ENCODE results near the gene PRSS27. TPM values are rescaled to one million over a fixed set of nuclear protein-coding genes. Genes with fewer than 3 reads are reported as not detected.

Gene PRSS27
- polyA plus RNA-seq, 1 of the 3 experiments (the other 2 are of a cell fraction), result 7.7 TPM

DNA sequence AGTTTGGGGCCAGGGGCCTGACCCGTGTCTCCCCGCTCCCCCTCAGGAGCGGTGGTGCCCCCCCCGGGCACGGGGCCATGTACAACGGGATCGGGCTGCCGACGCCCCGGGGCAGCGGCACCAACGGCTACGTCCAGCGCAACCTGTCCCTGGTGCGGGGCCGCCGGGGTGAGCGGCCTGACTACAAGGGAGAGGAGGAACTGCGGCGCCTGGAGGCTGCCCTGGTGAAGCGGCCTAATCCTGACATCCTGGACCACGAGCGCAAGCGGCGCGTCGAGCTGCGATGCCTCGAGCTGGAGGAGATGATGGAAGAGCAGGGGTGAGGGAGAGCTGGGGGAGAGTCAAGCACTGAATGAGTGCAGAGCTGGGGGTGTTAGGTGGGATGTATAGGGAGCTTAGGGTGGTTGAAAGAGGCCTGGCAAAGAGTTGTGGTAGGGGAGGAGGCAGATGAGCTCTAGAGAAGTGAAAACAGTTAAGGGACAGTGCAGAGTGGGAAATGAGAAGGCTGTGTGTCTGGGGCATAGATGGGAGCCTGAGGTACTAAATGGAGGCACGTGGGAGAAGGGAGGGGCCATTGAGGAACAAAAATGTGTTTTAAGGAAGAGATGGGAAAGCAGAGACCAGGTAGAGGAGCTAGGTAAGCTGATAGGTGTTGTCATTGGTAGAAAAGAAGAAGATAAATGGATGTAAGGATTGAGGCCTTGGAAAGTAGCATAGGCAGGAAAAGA is 36.4 kb upstream of the PRSS27 start:
- ChIA-PET POLR2A (interaction anchor here (1.1 kb wide), 1 partner anchor 13 kb away, joined by 4 read pairs; no protein-coding TSS in a partner anchor), CTCF (no interaction called here)
- no peak overlapping the region for H3K4me3 ChIP-seq (ENCODE audit: low read depth in 2 of 2, low read length in 1 of 2)
- peaks cover 5% of the 10 kb centered on the region for H3F3A ChIP-seq (replicated peaks; ENCODE audit: insufficient read depth)
- no peak for TF ChIP-seq REST (IDR thresholded peaks at IDR 0.05; ENCODE audit: low read depth, low read length)
- TF ChIP-seq CHD2 (IDR thresholded peaks at IDR 0.05; ENCODE audit: low read length, partially characterized antibody), result no peak
- H3K9ac ChIP-seq, result no peak overlapping the region
- H4K20me1 ChIP-seq (ENCODE audit: insufficient read depth), result peaks cover 84% of the 10 kb centered on the region
- no peak overlapping the region for H3K4me2 ChIP-seq
- peaks cover 54 to 59% of the 10 kb centered on the region in 2 experiments for H3K36me3 ChIP-seq (replicated peaks in 1 of 2; ENCODE audit: control insufficient read depth in 1 of 2, insufficient read depth in 2 of 2, low read length in 1 of 2)
- no peak overlapping the region; a peak in 1 of 4 replicates for H3K27ac ChIP-seq (ENCODE audit: low read depth in 2 of 2, low read length in 1 of 2)
- no peaks in the 10 kb centered on the region for H3K9me3 ChIP-seq
- peaks cover 88% of the 10 kb centered on the region for H3K79me2 ChIP-seq (ENCODE audit: insufficient read depth)
- H2AFZ ChIP-seq (ENCODE audit: low read depth), result no peak overlapping the region
- no peak for DNase-seq
- H3K4me1 ChIP-seq (ENCODE audit: control insufficient read depth in 1 of 2, insufficient read depth in 2 of 2, low read depth in 1 of 2, low read length in 1 of 2), result peaks cover 12 to 17% of the 10 kb centered on the region in 2 experiments; a peak in 3 of 4 replicates
- no peaks in the 10 kb centered on the region for H3K27me3 ChIP-seq (ENCODE audit: insufficient read depth)
- WGBS (ENCODE audit: low lambda C conversion rate), result 89% methylated on average over 14 of the region's 30 CpGs
- H3K9me2 ChIP-seq, result no peaks in the 10 kb centered on the region

- peaks cover 84% of the 10 kb centered on the region for H3K79me2 ChIP-seq (ENCODE audit: insufficient read depth)
- H3F3A ChIP-seq (replicated peaks; ENCODE audit: insufficient read depth), result peaks cover 5% of the 10 kb centered on the region
- TF ChIP-seq USF2 (IDR thresholded peaks at IDR 0.05; ENCODE audit: borderline replicate concordance, low read depth, low read length), result no peak
- TF ChIP-seq, protein P1, sequence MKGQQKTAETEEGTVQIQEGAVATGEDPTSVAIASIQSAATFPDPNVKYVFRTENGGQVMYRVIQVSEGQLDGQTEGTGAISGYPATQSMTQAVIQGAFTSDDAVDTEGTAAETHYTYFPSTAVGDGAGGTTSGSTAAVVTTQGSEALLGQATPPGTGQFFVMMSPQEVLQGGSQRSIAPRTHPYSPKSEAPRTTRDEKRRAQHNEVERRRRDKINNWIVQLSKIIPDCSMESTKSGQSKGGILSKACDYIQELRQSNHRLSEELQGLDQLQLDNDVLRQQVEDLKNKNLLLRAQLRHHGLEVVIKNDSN (IDR thresholded peaks at IDR 0.05; ENCODE audit: borderline replicate concordance, low read depth), result no peak
- TF ChIP-seq MEF2A (IDR thresholded peaks at IDR 0.05; ENCODE audit: borderline replicate concordance, low read depth), result no peak
- TF ChIP-seq JUND (IDR thresholded peaks at IDR 0.05), result no peak
- TF ChIP-seq, protein P2, sequence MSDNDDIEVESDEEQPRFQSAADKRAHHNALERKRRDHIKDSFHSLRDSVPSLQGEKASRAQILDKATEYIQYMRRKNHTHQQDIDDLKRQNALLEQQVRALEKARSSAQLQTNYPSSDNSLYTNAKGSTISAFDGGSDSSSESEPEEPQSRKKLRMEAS (IDR thresholded peaks at IDR 0.05; ENCODE audit: low read depth), result no peak
- no peaks in the 10 kb centered on the region for H3K9me2 ChIP-seq
- peaks cover 72% of the 10 kb centered on the region for H4K20me1 ChIP-seq (ENCODE audit: insufficient read depth)
- H3K9me3 ChIP-seq, result no peaks in the 10 kb centered on the region
- ChIA-PET POLR2A (no interaction called here), CTCF (interaction anchor here (0.7 kb wide), 1 partner anchor 699 kb away, joined by 3 read pairs; no protein-coding TSS in a partner anchor)
- H3K4me3 ChIP-seq (ENCODE audit: low read depth in 2 of 2, low read length in 1 of 2), result peak overlapping the region in 1 of 2 experiments; percentile 98; a peak in 1 of 4 replicates
- WGBS (ENCODE audit: low lambda C conversion rate), result 54% methylated on average over 3 of the region's 3 CpGs
- H3K36me3 ChIP-seq (replicated peaks in 1 of 2; ENCODE audit: control insufficient read depth in 1 of 2, insufficient read depth in 2 of 2, low read length in 1 of 2), result peaks cover 41 to 46% of the 10 kb centered on the region in 2 experiments
- H3K4me2 ChIP-seq, result peak overlapping the region; percentile 81
- no peak overlapping the region for H3K27ac ChIP-seq (ENCODE audit: low read depth in 2 of 2, low read length in 1 of 2)
- H3K4me1 ChIP-seq (ENCODE audit: control insufficient read depth in 1 of 2, insufficient read depth in 2 of 2, low read depth in 1 of 2, low read length in 1 of 2), result peaks cover 12 to 20% of the 10 kb centered on the region in 2 experiments; a peak in 3 of 4 replicates
- no peak overlapping the region for H2AFZ ChIP-seq (ENCODE audit: low read depth)
- peak overlapping the region; percentile 94 for H3K9ac ChIP-seq
- H3K27me3 ChIP-seq (ENCODE audit: insufficient read depth), result no peaks in the 10 kb centered on the region
- no peak for DNase-seq
These were observed 35.1 kb upstream of the PRSS27 start for GRCh38 chr16:2755158-2755557.
